Inflammatory macrophage treated with lipopolysaccharide for 4 hours (primary cell): ENCODE measurements around the gene C9orf72.
"Not testable (repeated sequence)": the region's sequence is repeated elsewhere in the genome, so short reads cannot be mapped to it uniquely, and the experiment has no call there.

ENCODE experiments used
- DNase-seq: peaks from one replicate; pipeline ENCODE4 v3.0.0-alpha.2; 2020

Gene C9orf72

GRCh38 chr9:27572918-27573633 is at the start of gene C9orf72:
Gene C9orf72, minus strand, starts transcription at chr9:27573481. Its CDS starts 6,361 bp downstream, at chr9:27567120.
- peak; percentile 88 for DNase-seq

GRCh38 chr9:27622693-27623340 is 49.5 kb upstream of the C9orf72 start:
- DNase-seq: peak; percentile 79

GRCh38 chr9:27619743-27620142 is 46.5 kb upstream of the C9orf72 start:
- DNase-seq: no peak

- no peak for DNase-seq
These were observed 44.8 kb upstream of the C9orf72 start for GRCh38 chr9:27618066-27618465.

- no peak for DNase-seq
These were observed 41.3 kb upstream of the C9orf72 start for GRCh38 chr9:27614551-27614950.

GRCh38 chr9:27612036-27612435 is 38.8 kb upstream of the C9orf72 start:
- not testable (repeated sequence) for DNase-seq

- DNase-seq: no peak
These were observed 37.3 kb upstream of the C9orf72 start for GRCh38 chr9:27610622-27611021.

GRCh38 chr9:27602954-27603353 is 29.7 kb upstream of the C9orf72 start:
- DNase-seq: no peak

- peak; percentile 72 for DNase-seq
These were observed 29.0 kb upstream of the C9orf72 start for GRCh38 chr9:27602142-27602861.

- DNase-seq: peak; percentile 62
These were observed 28.1 kb upstream of the C9orf72 start for GRCh38 chr9:27601396-27601795.

GRCh38 chr9:27600256-27600655 is 27.0 kb upstream of the C9orf72 start:
- DNase-seq: peak; percentile 92

- DNase-seq: peak; percentile 42
These were observed 26.6 kb upstream of the C9orf72 start for GRCh38 chr9:27599870-27600238.

GRCh38 chr9:27599102-27599869 is 26.0 kb upstream of the C9orf72 start:
- DNase-seq: peak; percentile 98

GRCh38 chr9:27595733-27596132 is 22.5 kb upstream of the C9orf72 start:
- DNase-seq: no peak

- no peak for DNase-seq
These were observed 18.4 kb upstream of the C9orf72 start for GRCh38 chr9:27591672-27592071.

GRCh38 chr9:27591093-27591492 is 17.8 kb upstream of the C9orf72 start:
- peak; percentile 86 for DNase-seq

- DNase-seq: peak; percentile 51
These were observed 17.4 kb upstream of the C9orf72 start for GRCh38 chr9:27590651-27591050.

- no peak for DNase-seq
These were observed 16.2 kb upstream of the C9orf72 start for GRCh38 chr9:27589462-27589861.

GRCh38 chr9:27586304-27586703 is 13.0 kb upstream of the C9orf72 start:
- peak; percentile 84 for DNase-seq

- peak; percentile 72 for DNase-seq
These were observed 11.7 kb upstream of the C9orf72 start for GRCh38 chr9:27584931-27585330.

GRCh38 chr9:27582794-27583193 is 9.5 kb upstream of the C9orf72 start:
- DNase-seq: no peak

GRCh38 chr9:27581826-27582225 is 8.5 kb upstream of the C9orf72 start:
- peak; percentile 46 for DNase-seq
